K562 (cell line): ENCODE data around the gene NAA40. TPM values are rescaled to one million over a fixed set of nuclear protein-coding genes. Genes with fewer than 3 reads are reported as not detected.

Experiments used
- CEBPZ ChIP-seq: fragments of 150-350 bp; IDR thresholded peaks from 2 replicates; pipeline ENCODE4 v1.6.1; 2014; ENCODE audit warnings: low read depth, mild to moderate bottlenecking, low read length, borderline replicate concordance
- CHCHD3 ChIP-seq: fragments of 250-450 bp; sonication (Bioruptor Pico); IDR thresholded peaks from 2 replicates; pipeline ENCODE4 v2.1.2; 2022; ENCODE audit warnings: mild to moderate bottlenecking
- ELK3 ChIP-seq: fragments of 450-650 bp; formaldehyde crosslinking; IDR thresholded peaks from 2 replicates; pipeline ENCODE4 v1.4.0; 2020; ENCODE audit warnings: mild to moderate bottlenecking
- EZH2 ChIP-seq: IDR thresholded peaks from 2 replicates; pipeline ENCODE4 v1.6.1; 2012; ENCODE audit warnings: low read depth, mild to moderate bottlenecking, inconsistent platforms, low read length, borderline replicate concordance
- GABPB2 ChIP-seq: fragments of 250-450 bp; sonication (Bioruptor Pico); conservative IDR thresholded peaks from 2 replicates; pipeline ENCODE4 v1.5.1; 2021; ENCODE audit warnings: mild to moderate bottlenecking
- KDM1A ChIP-seq, 2 experiments: fragments of 450-650 bp; IDR thresholded peaks; 2 replicates each; pipeline ENCODE4 v1.6.1; 2016; ENCODE audit warnings: mild to moderate bottlenecking in 2 of 2
- MTA1 ChIP-seq: fragments of 450-650 bp; IDR thresholded peaks from 2 replicates; pipeline ENCODE4 v1.6.1; 2017; ENCODE audit warnings: borderline replicate concordance
- POLR2AphosphoS5 ChIP-seq: IDR thresholded peaks from 2 replicates; pipeline ENCODE4 v1.6.1; 2011; ENCODE audit warnings: mild to moderate bottlenecking, low read depth, low read length, moderate library complexity; ENCODE audit not compliant: control insufficient read depth, insufficient read depth
- RFX5 ChIP-seq: IDR thresholded peaks from 2 replicates; pipeline ENCODE4 v1.6.1; 2011; ENCODE audit warnings: low read depth, mild to moderate bottlenecking, improper control_type of control experiment, low read length
- SAFB2 ChIP-seq: fragments of 200-400 bp; formaldehyde crosslinking; IDR thresholded peaks from 2 replicates; pipeline ENCODE4 v1.6.1; 2018; ENCODE audit warnings: borderline replicate concordance, low read length, low read depth, moderate library complexity; ENCODE audit not compliant: severe bottlenecking
- SIN3B ChIP-seq: fragments of 450-650 bp; IDR thresholded peaks from 2 replicates; pipeline ENCODE4 v1.6.1; 2017; ENCODE audit warnings: low read depth, mild to moderate bottlenecking, moderate library complexity
- SRSF7 ChIP-seq: fragments of 200-400 bp; formaldehyde crosslinking; optimal IDR thresholded peaks from 2 replicates; pipeline ENCODE3; 2017; ENCODE audit warnings: mild to moderate bottlenecking, low read depth, low read length
- ZBTB1 ChIP-seq: sonication (generic); formaldehyde crosslinking; IDR thresholded peaks from 2 replicates; pipeline ENCODE4 v1.8.1; 2023; ENCODE audit warnings: missing genetic modification reagents, low read depth, mild to moderate bottlenecking, borderline replicate concordance
- ZBTB49 ChIP-seq: sonication (generic); formaldehyde crosslinking; IDR thresholded peaks from 2 replicates; pipeline ENCODE4 v1.8.0; 2022; ENCODE audit warnings: missing genetic modification reagents, mild to moderate bottlenecking, borderline replicate concordance
- ZFP1 ChIP-seq: fragments of 450-650 bp; formaldehyde crosslinking; IDR thresholded peaks from 2 replicates; pipeline ENCODE4 v1.4.0; 2020; ENCODE audit warnings: mild to moderate bottlenecking, mixed read lengths
- ZNF121 ChIP-seq: sonication (generic); formaldehyde crosslinking; conservative IDR thresholded peaks from 2 replicates; pipeline ENCODE4 v1.8.0; 2022; ENCODE audit warnings: missing genetic modification reagents
- ZNF263 ChIP-seq: sonication (generic); formaldehyde crosslinking; IDR thresholded peaks from 2 replicates; pipeline ENCODE4 v1.8.0; 2022; ENCODE audit warnings: mild to moderate bottlenecking, missing genetic modification reagents, borderline replicate concordance
- ZNF395 ChIP-seq: fragments of 200-800 bp; sonication (Bioruptor generic); IDR thresholded peaks from 2 replicates; pipeline ENCODE4 v1.6.1; 2017; ENCODE audit warnings: missing genetic modification characterization, missing compliant biosample characterization
- ZNF644 ChIP-seq: fragments of 200-800 bp; sonication (Bioruptor generic); IDR thresholded peaks from 2 replicates; pipeline ENCODE4 v1.6.1; 2016; ENCODE audit warnings: low read depth, missing genetic modification characterization, missing compliant biosample characterization
- polyA plus RNA-seq, 8 experiments: library from polyadenylated mRNA; depleted of rRNA in 4 of 8; stranded (reverse) in 5 of 8; unstranded in 3 of 8; fragments of >200 nt; fragmentation: Nextera tagmentation in 2 of 8; fragmentation: Illumina TruSeq in 1 of 8; extraction: Ambion mirVana in 2 of 8; extraction: Trizol in 1 of 8; gene quantifications; 2 replicates each; pipeline versions ENCODE4 v1.2.1 to v1.2.3, GENCODE V29; 2011 to 2014; ENCODE audit warnings: inconsistent platforms in 1 of 8, missing spikeins in 1 of 8
- total RNA-seq, 7 experiments: library from RNA; depleted of rRNA in 6 of 7; stranded (reverse); fragments of >200 nt in 6 of 7; fragmentation: Illumina TruSeq in 2 of 7; extraction: Trizol in 2 of 7; gene quantifications; 2 replicates each; pipeline versions ENCODE4 v1.2.1 to v1.2.3, GENCODE V29; 2011 to 2021; ENCODE audit warnings: low replicate concordance in 1 of 7

Gene NAA40
- total and polyA plus RNA-seq, 9 of the 15 experiments (the other 6 are each of a cell fraction or from before 2014, with no cell fraction given): 6.2 to 39.0 (median 23.1) TPM

- TF ChIP-seq ELK3 (CRISPR knock-in tag) (no peak), SIN3B (no peak), MTA1 (no peak), POLR2AphosphoS5 (no peak), EZH2 (no peak), ZBTB1 (CRISPR knock-in tag) (peak; percentile 76; the same call in 1 of the 2 replicates), ZNF644 (tag) (no peak), ZNF263 (CRISPR knock-in tag) (peak; percentile 30; the same call in 1 of the 2 replicates), ZNF395 (no peak), ZNF121 (CRISPR knock-in tag) (no peak), CHCHD3 (CRISPR knock-in tag) (no peak), ZBTB49 (no peak), SAFB2 (no peak), CEBPZ (no peak), KDM1A (IDR thresholded peaks at IDR 0.05) (peak in 1 of 2 experiments; percentile 94; a peak in 2 of 4 replicates), SRSF7 (no peak), ZFP1 (no peak), GABPB2 (CRISPR knock-in tag) (no peak), RFX5 (no peak)
Observed at GRCh38 chr11:63917692-63918506, 20.9 kb upstream of the NAA40 start (continued).
